ENCODE data around the gene DNAH10.

Gene DNAH10

DNA sequence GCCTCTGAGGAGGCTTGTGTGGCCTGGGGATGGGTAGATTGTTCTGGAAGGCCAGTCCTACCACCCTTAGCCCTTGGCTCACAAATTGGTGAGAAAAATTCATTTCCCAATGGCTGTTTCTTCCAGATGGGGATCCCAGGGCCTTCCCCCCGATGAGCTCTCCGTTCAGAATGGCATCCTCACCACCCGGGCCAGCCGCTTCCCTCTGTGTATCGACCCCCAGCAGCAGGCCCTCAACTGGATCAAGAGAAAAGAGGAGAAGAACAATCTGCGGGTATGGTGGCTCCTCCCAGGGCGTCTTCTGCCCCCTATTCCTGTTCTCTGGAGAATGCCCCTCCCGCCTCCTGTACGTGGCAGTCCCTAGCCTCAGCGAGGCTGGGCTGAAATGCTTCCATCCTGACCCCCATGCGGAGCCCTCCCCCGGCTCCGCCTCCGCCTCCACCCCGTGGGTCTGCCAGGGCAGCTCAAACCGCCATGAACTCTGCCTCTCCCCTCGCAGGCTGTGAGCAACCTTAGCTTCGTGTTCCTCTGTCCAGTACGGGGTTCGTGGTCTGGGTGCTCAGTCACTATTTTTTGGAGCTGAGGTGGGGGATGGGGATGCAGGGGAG lies 152.7 kb downstream of the DNAH10 start:
- H2AFZ ChIP-seq (ENCODE audit: low read depth, low read length): no peak overlapping the region
- H3K4me1 ChIP-seq (ENCODE audit: insufficient read depth, low read length): no peaks in the 10 kb centered on the region
- no peak overlapping the region for H3K4me3 ChIP-seq (ENCODE audit: low read length)
- no peaks in the 10 kb centered on the region for H3K9me3 ChIP-seq (ENCODE audit: low read length)
- H3K27me3 ChIP-seq (ENCODE audit: insufficient read depth, low read length): no peaks in the 10 kb centered on the region
- no peaks in the 10 kb centered on the region for H3K36me3 ChIP-seq (ENCODE audit: insufficient read depth, low read length)

GRCh38 chr12:123916729-123917128 lies 154.6 kb downstream of the DNAH10 start:
- Histone ChIP-seq H3K4me1 (ENCODE audit: insufficient read depth, low read length) (no peaks in the 10 kb centered on the region), H3K36me3 (ENCODE audit: insufficient read depth, low read length) (no peaks in the 10 kb centered on the region), H3K9me3 (ENCODE audit: low read length) (no peaks in the 10 kb centered on the region), H2AFZ (ENCODE audit: low read depth, low read length) (no peak overlapping the region), H3K4me3 (ENCODE audit: low read length) (no peak overlapping the region), H3K27me3 (ENCODE audit: insufficient read depth, low read length) (no peaks in the 10 kb centered on the region)

DNA sequence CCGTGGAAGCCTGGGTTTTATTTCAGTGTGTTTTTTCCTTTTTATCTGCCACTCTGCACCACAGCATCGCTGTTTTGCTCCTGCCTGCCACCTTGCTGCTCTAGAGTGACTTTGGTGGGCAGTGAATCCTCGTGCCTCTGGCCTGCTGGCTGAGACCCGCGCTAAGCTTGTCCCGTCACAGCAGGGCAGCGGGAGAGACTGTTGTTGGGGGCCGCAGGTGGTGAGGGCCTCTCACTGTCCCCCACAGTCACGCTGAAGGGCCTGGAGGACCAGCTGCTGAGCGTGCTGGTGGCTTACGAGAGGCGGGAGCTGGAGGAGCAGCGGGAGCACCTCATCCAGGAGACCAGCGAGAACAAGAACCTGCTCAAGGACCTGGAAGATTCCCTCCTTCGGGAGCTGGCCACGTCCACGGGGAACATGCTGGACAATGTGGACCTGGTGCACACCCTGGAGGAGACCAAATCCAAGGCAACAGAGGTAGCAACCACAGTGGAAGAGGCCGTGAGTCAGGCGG lies 155.3 kb downstream of the DNAH10 start:
- H3K27me3 ChIP-seq (ENCODE audit: insufficient read depth, low read length): no peaks in the 10 kb centered on the region
- H2AFZ ChIP-seq (ENCODE audit: low read depth, low read length): no peak overlapping the region
- H3K4me1 ChIP-seq (ENCODE audit: insufficient read depth, low read length): no peaks in the 10 kb centered on the region
- no peaks in the 10 kb centered on the region for H3K36me3 ChIP-seq (ENCODE audit: insufficient read depth, low read length)
- H3K9me3 ChIP-seq (ENCODE audit: low read length): no peaks in the 10 kb centered on the region
- H3K4me3 ChIP-seq (ENCODE audit: low read length): no peak overlapping the region

- H3K9me3 ChIP-seq (ENCODE audit: low read length): no peaks in the 10 kb centered on the region
- H3K27me3 ChIP-seq (ENCODE audit: insufficient read depth, low read length): no peaks in the 10 kb centered on the region
- H2AFZ ChIP-seq (ENCODE audit: low read depth, low read length): no peak overlapping the region
- H3K36me3 ChIP-seq (ENCODE audit: insufficient read depth, low read length): no peaks in the 10 kb centered on the region
- H3K4me1 ChIP-seq (ENCODE audit: insufficient read depth, low read length): no peaks in the 10 kb centered on the region
- H3K4me3 ChIP-seq (ENCODE audit: low read length): no peak overlapping the region
Observed at GRCh38 chr12:123919980-123920360, 157.9 kb downstream of the DNAH10 start.

GRCh38 chr12:123923038-123923437 lies 160.9 kb downstream of the DNAH10 start:
- Histone ChIP-seq H3K27me3 (ENCODE audit: insufficient read depth, low read length) (no peaks in the 10 kb centered on the region), H3K4me1 (ENCODE audit: insufficient read depth, low read length) (no peaks in the 10 kb centered on the region), H3K4me3 (ENCODE audit: low read length) (no peak overlapping the region), H3K36me3 (ENCODE audit: insufficient read depth, low read length) (no peaks in the 10 kb centered on the region), H2AFZ (ENCODE audit: low read depth, low read length) (no peak overlapping the region), H3K9me3 (ENCODE audit: low read length) (no peaks in the 10 kb centered on the region)

DNA sequence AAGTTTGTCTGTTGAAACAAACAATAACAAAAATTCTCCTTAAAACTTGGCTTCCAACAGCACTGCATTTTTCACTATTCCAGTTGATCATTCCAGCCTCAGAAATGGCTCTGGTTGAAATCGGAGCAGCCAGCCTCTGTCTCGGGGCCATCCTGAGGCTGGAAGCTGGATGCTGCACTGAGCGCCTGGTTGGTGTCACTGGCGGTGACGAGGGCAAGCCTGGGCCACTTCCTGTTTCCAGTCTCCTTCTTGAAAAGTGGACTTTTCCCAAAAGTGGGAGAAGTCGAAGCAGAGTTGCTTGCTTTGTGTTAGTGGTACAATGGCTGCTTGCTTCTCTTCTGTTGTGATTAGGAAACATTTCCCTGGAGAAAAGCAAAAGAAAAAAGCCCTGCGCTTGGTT lies 161.8 kb downstream of the DNAH10 start:
- Histone ChIP-seq H3K4me1 (ENCODE audit: insufficient read depth, low read length) (no peaks in the 10 kb centered on the region), H3K36me3 (ENCODE audit: insufficient read depth, low read length) (no peaks in the 10 kb centered on the region), H3K27me3 (ENCODE audit: insufficient read depth, low read length) (no peaks in the 10 kb centered on the region), H3K9me3 (ENCODE audit: low read length) (no peaks in the 10 kb centered on the region), H2AFZ (ENCODE audit: low read depth, low read length) (no peak overlapping the region), H3K4me3 (ENCODE audit: low read length) (no peak overlapping the region)

- Histone ChIP-seq H3K9me3 (ENCODE audit: low read length) (no peaks in the 10 kb centered on the region), H3K4me1 (ENCODE audit: insufficient read depth, low read length) (no peaks in the 10 kb centered on the region), H3K36me3 (ENCODE audit: insufficient read depth, low read length) (no peaks in the 10 kb centered on the region), H3K4me3 (ENCODE audit: low read length) (no peak overlapping the region), H3K27me3 (ENCODE audit: insufficient read depth, low read length) (no peaks in the 10 kb centered on the region), H2AFZ (ENCODE audit: low read depth, low read length) (no peak overlapping the region)
Observed at GRCh38 chr12:123924539-123924938, 162.4 kb downstream of the DNAH10 start.

- peaks cover 5% of the 10 kb centered on the region for H3K9me3 ChIP-seq (ENCODE audit: low read length)
- no peak overlapping the region for H3K4me3 ChIP-seq (ENCODE audit: low read length)
- no peaks in the 10 kb centered on the region for H3K4me1 ChIP-seq (ENCODE audit: insufficient read depth, low read length)
- H3K36me3 ChIP-seq (ENCODE audit: insufficient read depth, low read length): no peaks in the 10 kb centered on the region
- H3K27me3 ChIP-seq (ENCODE audit: insufficient read depth, low read length): no peaks in the 10 kb centered on the region
- H2AFZ ChIP-seq (ENCODE audit: low read depth, low read length): no peak overlapping the region
Observed at GRCh38 chr12:123928274-123928865, 166.3 kb downstream of the DNAH10 start.

DNA sequence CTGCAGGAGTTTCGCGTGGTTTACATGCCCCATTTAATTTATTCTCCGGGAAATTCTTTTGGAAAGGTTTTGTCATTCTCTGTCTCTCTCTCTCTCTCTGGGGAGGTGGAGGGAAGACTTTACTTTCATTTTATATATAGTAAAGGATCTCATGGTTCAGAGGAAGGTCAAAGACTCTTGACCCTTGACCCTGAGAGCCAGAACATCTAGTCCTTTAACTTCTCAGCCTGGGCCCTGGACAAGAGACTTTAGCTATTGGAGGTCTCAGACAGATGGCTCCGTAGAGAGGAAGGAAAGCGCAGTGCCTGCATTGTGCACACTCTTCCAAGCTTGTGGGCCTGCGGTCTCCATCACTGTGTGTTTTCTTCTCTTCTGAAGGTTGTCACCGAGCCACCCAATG lies 166.8 kb downstream of the DNAH10 start:
- no peak overlapping the region for H3K4me3 ChIP-seq (ENCODE audit: low read length)
- H3K4me1 ChIP-seq (ENCODE audit: insufficient read depth, low read length): no peaks in the 10 kb centered on the region
- no peak overlapping the region for H2AFZ ChIP-seq (ENCODE audit: low read depth, low read length)
- H3K36me3 ChIP-seq (ENCODE audit: insufficient read depth, low read length): no peaks in the 10 kb centered on the region
- H3K9me3 ChIP-seq (ENCODE audit: low read length): peaks cover 6% of the 10 kb centered on the region
- H3K27me3 ChIP-seq (ENCODE audit: insufficient read depth, low read length): no peaks in the 10 kb centered on the region

- Histone ChIP-seq H2AFZ (ENCODE audit: low read depth, low read length) (no peak overlapping the region), H3K4me1 (ENCODE audit: insufficient read depth, low read length) (no peaks in the 10 kb centered on the region), H3K4me3 (ENCODE audit: low read length) (no peak overlapping the region), H3K36me3 (ENCODE audit: insufficient read depth, low read length) (peaks cover 3% of the 10 kb centered on the region), H3K27me3 (ENCODE audit: insufficient read depth, low read length) (no peaks in the 10 kb centered on the region), H3K9me3 (ENCODE audit: low read length) (peaks cover 8% of the 10 kb centered on the region)
Observed at GRCh38 chr12:123929946-123930583, 168.0 kb downstream of the DNAH10 start.

GRCh38 chr12:123931686-123932321 lies 169.7 kb downstream of the DNAH10 start:
- Histone ChIP-seq H3K36me3 (ENCODE audit: insufficient read depth, low read length) (peaks cover 17% of the 10 kb centered on the region), H3K4me1 (ENCODE audit: insufficient read depth, low read length) (no peaks in the 10 kb centered on the region), H3K27me3 (ENCODE audit: insufficient read depth, low read length) (no peaks in the 10 kb centered on the region), H3K4me3 (ENCODE audit: low read length) (no peak overlapping the region), H3K9me3 (ENCODE audit: low read length) (peaks cover 8% of the 10 kb centered on the region), H2AFZ (ENCODE audit: low read depth, low read length) (no peak overlapping the region)

GRCh38 chr12:123933214-123933613 lies 171.1 kb downstream of the DNAH10 start:
- H3K9me3 ChIP-seq (ENCODE audit: low read length): peaks cover 8% of the 10 kb centered on the region

GRCh38 chr12:123934016-123934620 lies 172.0 kb downstream of the DNAH10 start:
- H2AFZ ChIP-seq (ENCODE audit: low read depth, low read length): no peak overlapping the region
- H3K27me3 ChIP-seq (ENCODE audit: insufficient read depth, low read length): no peaks in the 10 kb centered on the region
- peaks cover 24% of the 10 kb centered on the region for H3K36me3 ChIP-seq (ENCODE audit: insufficient read depth, low read length)
- peaks cover 4% of the 10 kb centered on the region for H3K4me1 ChIP-seq (ENCODE audit: insufficient read depth, low read length)
- H3K4me3 ChIP-seq (ENCODE audit: low read length): no peak overlapping the region
- H3K9me3 ChIP-seq (ENCODE audit: low read length): peaks cover 8% of the 10 kb centered on the region

More at GRCh38 chr12:123933214-123933613, 171.1 kb downstream of the DNAH10 start:
- peaks cover under 1% of the 10 kb centered on the region for H3K4me1 ChIP-seq (ENCODE audit: insufficient read depth, low read length)
- no peaks in the 10 kb centered on the region for H3K27me3 ChIP-seq (ENCODE audit: insufficient read depth, low read length)
- peaks cover 24% of the 10 kb centered on the region for H3K36me3 ChIP-seq (ENCODE audit: insufficient read depth, low read length)
- H3K4me3 ChIP-seq (ENCODE audit: low read length): no peak overlapping the region
- no peak overlapping the region for H2AFZ ChIP-seq (ENCODE audit: low read depth, low read length)

All from neuron (in vitro differentiated cells).